Urothelium cell line (cell line): ENCODE results near the gene SDF4.
A peak's percentile ranks its signal among the peaks of the same experiment; 100 is the strongest.

Source experiments
- DNase-seq: peaks from one replicate; pipeline ENCODE4 v3.0.0; 2011; ENCODE audit warnings: low spot score, mixed read lengths
- FAIRE-seq: peaks from 2 replicates; lab custom pipeline; 2011; peaks lifted over from hg19 to GRCh38; lab: Jason Lieb, UNC

Gene SDF4

DNA sequence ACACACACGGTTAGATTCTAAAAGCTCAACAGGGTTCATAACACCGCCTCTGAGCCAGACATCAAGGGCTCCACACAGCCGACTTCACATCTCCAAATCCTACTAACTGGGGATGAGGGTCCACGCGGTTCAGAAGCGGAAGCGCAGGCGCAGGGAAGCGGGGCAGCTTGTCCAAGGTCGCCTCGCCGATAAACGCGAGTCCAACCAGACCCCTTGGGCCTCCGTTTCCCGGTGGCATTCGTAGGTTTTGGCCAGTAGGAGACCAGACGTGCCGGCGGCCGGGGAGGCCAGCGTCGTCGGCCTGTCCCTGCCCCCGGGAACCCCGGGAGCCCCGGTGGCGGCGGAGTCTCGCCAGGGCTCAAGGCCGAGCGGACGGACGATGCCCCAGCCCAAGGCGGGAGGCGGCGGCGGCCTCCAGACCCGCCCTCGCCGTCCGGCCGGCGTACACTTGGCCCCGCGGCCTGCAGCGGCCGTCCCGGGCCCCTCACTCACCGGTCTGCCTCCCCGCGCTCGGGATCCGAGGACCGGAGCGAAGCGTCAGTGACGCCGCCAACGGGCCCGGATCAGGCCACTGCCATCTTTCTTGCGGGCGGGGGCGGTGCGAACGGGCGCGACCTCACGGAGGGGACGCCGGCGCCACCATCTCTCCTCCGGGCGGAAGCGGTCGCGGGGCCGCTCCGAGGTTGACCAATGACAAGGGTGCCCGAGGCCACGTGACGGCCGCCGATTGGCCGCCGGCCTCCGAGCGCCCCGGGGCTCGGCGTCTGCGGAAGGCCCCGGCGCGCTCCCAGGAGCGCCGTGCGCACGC, at the start of gene SDF4:
SDF4 (minus strand) TSS at position 602 of the 808 bp plus-strand sequence. CDS start 3,229 bp downstream, outside the sequence.
- FAIRE-seq (peak; percentile 77), DNase-seq (peak; percentile 98)

GRCh38 chr1:1280782-1281481, 49.1 kb upstream of the SDF4 start:
- DNase-seq: no peak
- no peak for FAIRE-seq

DNA sequence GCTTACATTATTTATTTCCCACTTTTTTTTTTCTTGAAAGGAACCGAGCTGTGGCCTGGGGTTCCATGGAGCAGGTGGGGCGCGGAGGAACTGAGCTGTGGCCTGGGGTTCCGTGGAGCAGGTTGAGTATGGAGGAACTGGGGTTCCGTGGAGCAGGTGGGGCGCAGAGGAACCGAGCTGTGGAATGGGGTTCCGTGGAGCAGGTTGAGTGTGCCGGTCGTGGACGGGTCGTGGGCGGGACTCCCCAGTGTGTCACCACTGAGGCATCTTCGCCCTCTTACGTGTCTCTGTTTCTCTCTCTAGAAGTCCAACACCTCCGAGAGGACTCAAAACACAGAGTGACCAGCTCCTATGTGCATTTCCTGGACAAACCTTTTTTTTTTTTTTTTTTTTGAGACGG, 47.2 kb upstream of the SDF4 start:
- no peak for DNase-seq
- FAIRE-seq: no peak

DNA sequence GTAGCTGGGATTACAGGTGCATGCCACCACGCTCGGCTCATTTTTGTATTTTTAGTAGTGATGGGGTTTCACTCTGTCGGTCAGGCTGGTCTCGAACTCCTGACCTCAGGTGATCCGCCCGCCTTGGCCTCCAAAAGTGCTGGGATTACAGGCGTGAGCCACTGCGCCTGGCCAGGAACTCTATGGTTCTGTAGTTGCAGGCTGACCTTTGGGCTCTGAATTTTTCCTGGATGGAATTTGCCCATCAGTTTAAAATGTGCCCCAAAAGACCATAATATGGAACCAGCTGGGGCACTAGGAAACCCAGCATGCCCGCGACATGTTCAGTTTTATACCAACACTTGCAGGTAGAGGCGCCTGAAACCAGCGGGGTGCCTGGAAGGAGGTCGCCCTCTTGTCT, 46.8 kb upstream of the SDF4 start:
- FAIRE-seq (no peak), DNase-seq (no peak)

DNA sequence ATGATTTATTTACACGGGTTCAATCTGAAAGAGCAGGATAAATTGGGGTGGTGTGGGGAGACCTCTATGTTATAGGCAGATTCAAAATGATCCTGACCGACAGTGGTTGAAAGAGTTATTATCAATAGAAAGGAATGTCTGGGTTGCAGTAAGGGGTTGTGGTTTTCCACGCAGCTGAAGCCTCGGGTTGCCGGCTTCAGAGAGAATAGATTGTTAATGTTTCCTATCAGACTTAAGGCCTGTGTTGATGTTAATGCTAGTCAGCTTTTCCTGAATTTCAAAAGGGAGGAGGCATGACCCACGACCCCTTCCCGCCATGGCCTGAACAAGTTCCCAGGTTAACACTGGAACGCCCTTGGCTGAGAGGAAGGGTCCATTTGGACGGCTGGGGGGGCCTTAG, 44.0 kb upstream of the SDF4 start:
- no peak for DNase-seq
- FAIRE-seq: no peak

- DNase-seq: no peak
- FAIRE-seq: no peak
Measured at GRCh38 chr1:1274931-1275431, 43.2 kb upstream of the SDF4 start.

DNA sequence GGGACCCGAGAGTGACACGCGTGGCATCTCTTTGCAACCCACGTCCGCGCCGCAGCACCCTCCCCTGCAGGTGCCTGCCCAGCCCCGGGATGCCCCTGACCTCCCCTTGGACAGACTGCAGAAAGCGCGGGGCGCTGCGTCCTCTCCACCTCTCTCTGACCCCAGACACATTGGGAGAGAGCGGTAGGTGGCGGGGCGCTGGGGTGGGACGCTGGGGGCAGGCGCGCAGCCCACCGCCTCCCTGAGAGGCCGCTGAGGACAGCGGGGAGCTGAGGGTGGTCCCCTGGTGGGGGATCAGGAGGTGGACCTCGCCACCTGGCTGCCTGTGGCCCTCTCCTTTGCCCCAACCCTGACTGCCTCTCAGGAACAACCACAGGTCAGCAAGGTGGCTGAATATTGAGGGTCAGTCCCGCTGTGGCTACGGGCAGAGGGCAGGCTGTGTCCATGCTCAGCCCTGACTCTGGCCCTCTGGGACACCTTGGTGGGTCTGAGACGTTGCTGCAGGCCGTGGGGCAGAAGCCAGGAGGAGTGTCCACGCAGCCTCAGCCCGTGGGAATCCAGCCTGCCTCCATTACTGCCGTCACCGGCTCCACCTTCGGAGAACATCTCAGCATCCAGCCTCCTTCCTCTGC, 42.6 kb upstream of the SDF4 start:
- FAIRE-seq (no peak), DNase-seq (no peak)

DNA sequence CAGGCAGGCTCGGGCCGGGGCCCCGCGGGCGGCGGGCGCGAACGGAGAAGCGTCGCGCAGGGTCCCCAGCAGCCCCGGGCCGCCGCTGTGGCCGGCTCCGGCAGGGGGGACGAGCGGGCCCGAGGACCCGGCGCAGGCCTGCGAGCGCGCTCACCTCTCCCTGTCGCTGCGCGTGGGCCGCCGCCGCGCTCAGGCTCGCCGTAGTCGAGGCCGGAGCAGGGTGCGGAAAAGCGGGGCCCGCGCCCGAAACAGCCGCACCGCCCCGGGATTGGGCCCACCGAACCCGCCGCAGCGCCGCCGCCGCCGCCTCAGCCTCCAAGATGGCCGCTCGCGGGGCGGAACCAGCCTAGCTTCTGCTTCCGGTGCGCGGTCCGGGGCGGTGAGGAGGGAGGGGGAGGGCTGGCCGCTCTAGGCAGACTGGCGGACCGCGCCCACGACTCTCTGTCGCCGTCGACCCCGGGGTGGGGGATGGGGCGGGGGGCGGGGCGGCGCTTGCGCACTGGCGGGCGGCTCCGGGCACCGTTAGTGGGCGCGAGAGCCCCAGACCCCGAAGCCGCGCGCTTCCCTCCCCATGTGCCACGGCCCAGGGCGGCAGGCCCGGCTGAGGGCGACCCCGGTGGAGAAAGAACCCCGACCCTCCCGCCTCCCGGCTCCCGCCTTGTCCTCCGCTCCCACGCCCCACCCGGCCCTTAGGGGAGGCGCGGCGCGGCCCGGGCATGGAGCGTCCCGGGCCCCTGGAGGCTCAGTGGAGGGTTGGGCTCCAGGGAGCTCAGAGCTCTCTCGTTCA, 41.9 kb upstream of the SDF4 start, which contains the start of gene UBE2J2:
UBE2J2 (minus strand) TSS at position 343 of the 787 bp plus-strand sequence. CDS start 5,862 bp downstream, outside the sequence.
- FAIRE-seq: no peak

GRCh38 chr1:1273209-1273511, 41.4 kb upstream of the SDF4 start:
- FAIRE-seq (no peak), DNase-seq (no peak)

More for the DNA sequence above, 41.9 kb upstream of the SDF4 start, which contains the start of gene UBE2J2:
- peak; percentile 95 for DNase-seq

DNA sequence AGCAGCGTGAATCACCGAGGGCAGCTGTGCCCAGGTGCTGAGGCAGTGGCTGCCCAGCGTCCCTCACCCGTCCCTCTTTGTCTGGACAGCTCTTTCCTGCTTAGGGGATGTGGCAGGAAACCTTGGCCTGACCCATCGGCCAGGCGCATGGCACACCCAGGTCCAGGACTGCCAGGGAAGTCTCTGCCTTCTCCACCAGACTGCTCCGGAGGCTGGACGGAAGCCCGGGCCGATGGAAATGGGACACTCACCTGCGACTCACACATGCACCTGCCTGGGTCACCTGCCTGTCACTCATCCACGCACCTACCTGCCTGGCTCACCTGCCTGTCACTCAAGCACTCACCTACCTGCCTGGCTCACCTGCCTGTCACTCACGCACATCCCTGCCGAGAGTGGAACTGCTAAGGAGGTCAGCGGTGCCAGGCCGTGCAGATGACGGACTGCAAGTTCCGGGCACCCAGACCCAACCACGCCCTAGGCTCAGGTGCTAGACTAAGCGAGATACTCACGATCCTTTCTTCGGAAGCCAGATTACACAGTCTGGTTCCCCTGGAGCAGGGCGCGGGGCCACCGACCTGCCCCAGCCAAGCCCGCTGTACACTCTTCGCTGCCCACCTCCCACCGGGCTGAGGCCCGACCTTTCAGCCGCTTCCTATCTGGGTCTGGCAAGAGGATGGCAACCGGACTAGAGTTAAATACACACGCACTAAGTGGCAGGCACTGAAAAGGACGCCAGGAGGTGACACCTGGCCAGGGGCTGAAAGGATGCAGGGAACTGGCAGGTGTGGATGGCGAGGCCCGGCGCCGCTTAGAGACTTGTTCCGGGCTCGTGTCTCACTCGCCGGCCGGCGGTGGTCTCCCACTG, 40.8 kb upstream of the SDF4 start:
- no peak for FAIRE-seq
- no peak for DNase-seq

DNA sequence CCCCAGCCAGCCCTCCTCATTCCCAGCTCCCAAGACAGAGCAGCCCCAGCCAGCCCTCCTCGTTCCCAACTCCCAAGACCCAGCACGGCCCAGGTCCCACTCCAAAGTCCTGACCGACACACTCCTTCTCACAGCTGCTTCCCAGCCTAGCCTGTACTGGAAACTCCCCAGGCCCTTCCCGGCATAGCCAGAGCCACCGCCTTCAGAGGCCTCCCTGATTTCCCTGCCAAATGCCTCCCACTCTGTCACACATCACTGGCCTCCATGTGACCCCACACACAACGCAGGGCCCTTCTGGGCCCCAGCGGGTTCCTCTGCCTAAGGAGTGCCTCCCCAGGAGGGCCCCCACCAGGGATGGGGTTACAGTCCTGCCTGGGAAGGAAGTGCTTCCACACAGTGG, 39.0 kb upstream of the SDF4 start:
- no peak for DNase-seq
- FAIRE-seq: no peak

DNA sequence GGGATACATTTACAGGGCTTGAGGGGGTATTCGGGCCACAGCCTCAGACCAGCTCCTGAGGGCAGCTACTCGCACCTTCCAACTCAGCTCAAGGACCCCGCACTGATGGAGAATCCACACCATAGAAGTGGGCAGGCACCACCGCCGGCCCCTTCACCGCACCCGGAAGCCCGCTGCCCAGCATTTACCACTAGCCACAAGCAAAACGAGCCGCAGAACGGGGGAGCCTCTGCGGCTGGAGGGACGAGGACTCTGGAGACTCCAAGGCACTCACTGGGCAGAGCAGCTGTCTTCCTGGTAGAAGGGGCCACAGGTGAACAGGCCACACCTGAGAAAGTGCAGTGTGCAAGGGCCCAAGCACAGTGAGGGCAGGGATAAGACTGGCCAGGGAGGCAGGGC, 36.5 kb upstream of the SDF4 start:
- DNase-seq (no peak), FAIRE-seq (no peak)

- FAIRE-seq (no peak), DNase-seq (no peak)
Measured at GRCh38 chr1:1267488-1268283, 35.9 kb upstream of the SDF4 start.

GRCh38 chr1:1264868-1265272, 33.1 kb upstream of the SDF4 start:
- DNase-seq: peak; percentile 42
- FAIRE-seq: no peak

DNA sequence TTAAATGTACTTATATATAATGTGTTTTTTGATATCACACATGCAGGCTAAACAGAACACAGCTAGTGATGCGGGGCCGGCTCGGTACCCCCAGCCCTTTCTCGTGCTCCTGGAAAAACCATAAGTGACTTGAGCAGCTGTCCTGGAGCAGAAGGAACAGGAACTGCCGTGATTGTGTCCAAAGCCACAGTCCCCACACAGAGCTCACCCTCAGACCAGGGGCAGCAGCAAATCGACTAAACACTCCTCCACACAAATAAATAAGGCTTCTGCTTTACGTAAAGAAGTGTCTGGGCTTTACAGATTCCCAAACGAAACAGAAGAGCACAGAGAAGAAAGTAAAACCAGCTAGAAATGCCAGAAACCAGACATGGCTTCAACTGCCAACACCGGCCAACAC, 32.2 kb upstream of the SDF4 start:
- no peak for FAIRE-seq
- no peak for DNase-seq

- no peak for FAIRE-seq
- no peak for DNase-seq
Measured at GRCh38 chr1:1262758-1263157, 31.0 kb upstream of the SDF4 start.

GRCh38 chr1:1262071-1262470, 30.3 kb upstream of the SDF4 start:
- FAIRE-seq (no peak), DNase-seq (no peak)

GRCh38 chr1:1260843-1261560, 29.2 kb upstream of the SDF4 start:
- FAIRE-seq (no peak), DNase-seq (no peak)
